ENCODE results near the gene FTSJ3. TPM values are rescaled to one million over a fixed set of nuclear protein-coding genes. Genes with fewer than 3 reads are reported as not detected.

Gene FTSJ3
- total RNA-seq, 1 donor, result 72.5 TPM

GRCh38 chr17:63835167-63835720 lies 7.8 kb upstream of the FTSJ3 start:
- no peak overlapping the region for H3K4me3 ChIP-seq (ENCODE audit: low read depth, low read length)
- TF ChIP-seq, protein P1, sequence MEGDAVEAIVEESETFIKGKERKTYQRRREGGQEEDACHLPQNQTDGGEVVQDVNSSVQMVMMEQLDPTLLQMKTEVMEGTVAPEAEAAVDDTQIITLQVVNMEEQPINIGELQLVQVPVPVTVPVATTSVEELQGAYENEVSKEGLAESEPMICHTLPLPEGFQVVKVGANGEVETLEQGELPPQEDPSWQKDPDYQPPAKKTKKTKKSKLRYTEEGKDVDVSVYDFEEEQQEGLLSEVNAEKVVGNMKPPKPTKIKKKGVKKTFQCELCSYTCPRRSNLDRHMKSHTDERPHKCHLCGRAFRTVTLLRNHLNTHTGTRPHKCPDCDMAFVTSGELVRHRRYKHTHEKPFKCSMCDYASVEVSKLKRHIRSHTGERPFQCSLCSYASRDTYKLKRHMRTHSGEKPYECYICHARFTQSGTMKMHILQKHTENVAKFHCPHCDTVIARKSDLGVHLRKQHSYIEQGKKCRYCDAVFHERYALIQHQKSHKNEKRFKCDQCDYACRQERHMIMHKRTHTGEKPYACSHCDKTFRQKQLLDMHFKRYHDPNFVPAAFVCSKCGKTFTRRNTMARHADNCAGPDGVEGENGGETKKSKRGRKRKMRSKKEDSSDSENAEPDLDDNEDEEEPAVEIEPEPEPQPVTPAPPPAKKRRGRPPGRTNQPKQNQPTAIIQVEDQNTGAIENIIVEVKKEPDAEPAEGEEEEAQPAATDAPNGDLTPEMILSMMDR (IDR thresholded peaks at IDR 0.05; ENCODE audit: insufficient read depth, low read depth, low read length), result no peak
- no peak for DNase-seq (ENCODE audit: low read depth)

- DNase-seq (ENCODE audit: low read depth), result peak; percentile 71
- H3K4me3 ChIP-seq (ENCODE audit: low read depth, low read length), result no peak overlapping the region
- TF ChIP-seq, protein P1 (IDR thresholded peaks at IDR 0.05; ENCODE audit: insufficient read depth, low read depth, low read length), result peak; percentile 57
Measured at GRCh38 chr17:63834431-63835166, 7.1 kb upstream of the FTSJ3 start.

GRCh38 chr17:63833741-63834373 lies 6.4 kb upstream of the FTSJ3 start:
- DNase-seq (ENCODE audit: low read depth), result no peak
- TF ChIP-seq, protein P1 (IDR thresholded peaks at IDR 0.05; ENCODE audit: insufficient read depth, low read depth, low read length), result no peak
- no peak overlapping the region for H3K4me3 ChIP-seq (ENCODE audit: low read depth, low read length)

- no peak overlapping the region for H3K4me3 ChIP-seq (ENCODE audit: low read depth, low read length)
- TF ChIP-seq, protein P1 (IDR thresholded peaks at IDR 0.05; ENCODE audit: insufficient read depth, low read depth, low read length), result no peak
- DNase-seq (ENCODE audit: low read depth), result no peak
Measured at GRCh38 chr17:63833026-63833740, 5.7 kb upstream of the FTSJ3 start.

- DNase-seq (ENCODE audit: low read depth), result no peak
- no peak overlapping the region for H3K4me3 ChIP-seq (ENCODE audit: low read depth, low read length)
- TF ChIP-seq, protein P1 (IDR thresholded peaks at IDR 0.05; ENCODE audit: insufficient read depth, low read depth, low read length), result no peak
Measured at GRCh38 chr17:63832455-63832854, 5.0 kb upstream of the FTSJ3 start.

DNA sequence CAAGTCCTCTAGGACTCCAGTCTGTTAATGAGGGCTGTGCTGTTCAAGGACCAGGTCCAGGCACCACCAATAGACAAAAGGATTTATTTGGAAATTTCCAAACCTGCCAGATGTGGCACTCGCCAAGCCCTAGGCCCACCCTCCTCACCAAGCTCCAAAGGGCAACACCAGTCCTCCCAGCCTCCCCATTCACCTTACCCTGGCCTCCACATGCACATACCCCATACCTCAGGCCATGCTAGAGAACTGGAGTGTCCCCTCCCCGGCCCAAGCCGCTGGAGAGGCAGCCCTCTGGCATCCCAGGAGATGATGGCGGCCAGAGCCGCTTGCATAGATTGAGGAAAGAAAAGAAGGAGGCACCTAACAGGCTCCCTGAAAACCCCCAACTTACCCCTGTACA lies 4.6 kb upstream of the FTSJ3 start:
- TF ChIP-seq, protein P1 (IDR thresholded peaks at IDR 0.05; ENCODE audit: insufficient read depth, low read depth, low read length), result no peak
- DNase-seq (ENCODE audit: low read depth), result no peak
- no peak overlapping the region for H3K4me3 ChIP-seq (ENCODE audit: low read depth, low read length)
